GM12872 (cell line): ENCODE results near the gene CRIP2.

Experiments
- CTCF ChIP-seq: IDR thresholded peaks from 3 replicates; pipeline ENCODE4 v1.5.1; 2011; ENCODE audit warnings: low read depth, mild to moderate bottlenecking, low read length, moderate library complexity; ENCODE audit not compliant: insufficient read depth

Gene CRIP2

GRCh38 chr14:105465209-105466031 is 9.2 kb upstream of the CRIP2 start:
- TF ChIP-seq CTCF, result no peak

DNA sequence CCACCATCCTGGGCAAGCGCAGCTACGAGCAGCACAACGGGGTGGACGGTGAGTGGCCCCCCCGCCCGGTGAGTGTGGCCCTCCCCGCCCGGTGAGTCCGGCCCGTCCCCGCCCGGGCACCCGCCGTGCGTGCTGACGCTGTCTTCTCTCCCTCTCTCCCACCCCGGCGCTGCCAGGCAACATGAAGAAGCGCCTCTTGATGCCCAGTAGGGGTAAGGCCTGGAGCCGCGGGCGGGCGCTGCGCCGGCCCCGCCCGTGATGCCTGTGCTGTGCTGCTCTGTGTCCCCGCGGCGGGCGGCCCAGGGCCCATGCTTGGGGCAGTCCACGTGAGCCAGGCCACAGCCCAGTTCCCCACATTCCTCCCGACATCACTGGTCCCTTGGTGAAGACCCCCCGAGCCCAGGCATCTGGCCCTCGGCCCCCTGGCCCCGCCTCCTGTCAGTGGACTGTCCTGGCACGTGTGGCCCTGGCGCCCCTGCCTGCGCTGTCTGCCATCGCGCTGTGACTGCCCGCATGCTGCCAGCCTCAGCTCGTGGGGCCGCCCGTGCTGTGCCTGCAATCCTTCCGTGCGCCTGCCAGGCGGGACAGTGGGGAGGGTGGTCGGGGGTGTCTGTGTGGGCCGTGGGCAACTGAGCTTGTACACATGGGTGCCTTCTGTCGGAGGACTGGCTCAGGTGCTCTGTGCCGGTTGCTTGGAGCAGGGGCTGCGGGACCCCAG is 7.9 kb upstream of the CRIP2 start:
- TF ChIP-seq CTCF, result no peak

DNA sequence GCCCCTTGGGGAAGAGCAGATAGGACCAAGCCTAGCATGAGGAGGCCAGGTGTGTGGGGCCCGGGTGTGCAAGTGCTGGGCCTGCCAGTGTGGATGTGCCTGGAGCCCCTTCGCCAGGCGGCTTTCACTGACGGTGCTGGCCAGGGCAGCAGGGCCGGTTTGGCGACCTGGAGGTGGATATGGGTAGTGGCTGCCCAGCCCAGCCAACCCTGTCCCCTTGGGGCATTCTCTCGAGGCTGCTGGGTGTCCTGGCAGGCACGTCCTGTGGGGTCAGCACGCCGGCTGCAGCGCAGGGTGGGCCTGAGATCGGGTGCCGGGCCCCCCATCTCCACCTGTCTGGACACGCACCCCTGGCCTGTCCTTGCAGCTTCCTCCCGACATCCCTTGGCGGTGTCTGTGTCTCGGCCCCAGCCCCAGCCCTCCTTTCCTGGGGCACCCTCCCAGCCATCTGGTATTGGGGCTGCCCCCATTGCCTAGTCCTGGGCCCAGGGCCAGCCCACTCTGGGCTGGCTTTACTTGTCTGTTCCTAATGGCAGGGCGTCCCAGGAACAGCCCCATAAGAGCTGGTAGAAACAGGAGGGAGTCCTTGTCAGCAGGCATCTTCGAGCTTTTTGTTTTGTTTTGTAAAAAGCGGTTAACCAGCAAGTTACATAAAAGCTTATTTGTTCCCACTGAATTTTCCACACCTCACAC is 7.2 kb upstream of the CRIP2 start:
- TF ChIP-seq CTCF, result no peak

GRCh38 chr14:105467942-105468471 is 6.6 kb upstream of the CRIP2 start:
- no peak for TF ChIP-seq CTCF

GRCh38 chr14:105468621-105469241 is 5.9 kb upstream of the CRIP2 start:
- no peak for TF ChIP-seq CTCF

GRCh38 chr14:105469456-105470349 is 4.9 kb upstream of the CRIP2 start:
- TF ChIP-seq CTCF, result no peak
